H1 (cell line): ENCODE data around the gene THPO. TPM values are rescaled to one million over a fixed set of nuclear protein-coding genes. Genes with fewer than 3 reads are reported as not detected.

Experiments used
- CTCF ChIA-PET: fragments of 300-600 bp; sonication (Branson Sonifier 250); formaldehyde crosslinking; loops from one replicate; lab custom pipeline; 2021; ENCODE audit not compliant: partially characterized antibody; lab: Charles Lee
- POLR2A ChIA-PET: fragments of 300-600 bp; sonication (Branson Sonifier 250); formaldehyde crosslinking; loops from one replicate; lab custom pipeline; 2021; ENCODE audit warnings: inconsistent platforms; ENCODE audit not compliant: partially characterized antibody; lab: Charles Lee
- DNase-seq, 2 experiments: peaks; one replicate each; pipeline versions ENCODE4 v3.0.0 to v3.0.0-alpha.2; 2010 to 2022; ENCODE audit warnings: low spot score in 2 of 2, low read depth in 1 of 2, mixed read lengths in 1 of 2
- FAIRE-seq: peaks from 2 replicates; lab custom pipeline; 2011; peaks lifted over from hg19 to GRCh38; lab: Jason Lieb, UNC
- H2AFZ ChIP-seq: 2 replicates; pipeline ENCODE4 v1.8.1; 2012; ENCODE audit warnings: low read length, inconsistent platforms
- H2AK5ac ChIP-seq: 2 replicates; pipeline ENCODE4 v1.6.1; 2013; ENCODE audit warnings: low read depth, low read length
- H2BK120ac ChIP-seq: replicated peaks from 2 replicates; pipeline ENCODE3; 2013; ENCODE audit warnings: low read depth, low read length, inconsistent platforms
- H2BK12ac ChIP-seq: 2 replicates; pipeline ENCODE4 v1.6.1; 2013; ENCODE audit warnings: low read depth, low read length
- H2BK15ac ChIP-seq: 2 replicates; pipeline ENCODE4 v1.6.1; 2013; ENCODE audit warnings: low read length
- H2BK20ac ChIP-seq: 2 replicates; pipeline ENCODE4 v1.6.1; 2013; ENCODE audit warnings: low read length
- H2BK5ac ChIP-seq: 2 replicates; pipeline ENCODE4 v1.6.1; 2013; ENCODE audit warnings: low read depth, low read length
- H3K14ac ChIP-seq: 2 replicates; pipeline ENCODE4 v1.6.1; 2013; ENCODE audit warnings: inconsistent platforms; ENCODE audit not compliant: insufficient read length
- H3K18ac ChIP-seq: 2 replicates; pipeline ENCODE4 v1.6.1; 2013; ENCODE audit warnings: low read length; ENCODE audit errors: extremely low read depth
- H3K23ac ChIP-seq: 2 replicates; pipeline ENCODE4 v1.6.1; 2013; ENCODE audit warnings: inconsistent platforms; ENCODE audit not compliant: insufficient read length
- H3K23me2 ChIP-seq: 2 replicates; pipeline ENCODE4 v1.6.1; 2013; ENCODE audit warnings: low read depth, low read length
- H3K27ac ChIP-seq: 2 replicates; pipeline ENCODE4 v1.6.1; 2011; ENCODE audit warnings: low read depth, low read length, inconsistent platforms
- H3K27me3 ChIP-seq, 4 experiments: replicated peaks in 1 of 4; 1 replicate in 1 of 4; 2 replicates in 3 of 4; pipeline versions ENCODE4 v1.6.1 to v1.8.1; 2011 to 2013; ENCODE audit warnings: low read length in 3 of 4, mild to moderate bottlenecking in 3 of 4, inconsistent platforms in 2 of 4, mixed read lengths in 2 of 4, moderate library complexity in 1 of 4; ENCODE audit not compliant: control insufficient read depth in 3 of 4, insufficient read depth in 3 of 4; ENCODE audit errors: extremely low read depth in 1 of 4
- H3K36me3 ChIP-seq, 4 experiments: 2 replicates each; pipeline versions ENCODE4 v1.6.1 to v1.8.1; 2011 to 2013; ENCODE audit warnings: mild to moderate bottlenecking in 4 of 4, low read length in 3 of 4, moderate library complexity in 2 of 4, control low read depth in 1 of 4, inconsistent platforms in 1 of 4; ENCODE audit not compliant: insufficient read depth in 4 of 4, control insufficient read depth in 2 of 4
- H3K4ac ChIP-seq: replicated peaks from 2 replicates; pipeline ENCODE3; 2013; ENCODE audit warnings: low read length, low read depth, mixed read lengths, inconsistent platforms; ENCODE audit not compliant: insufficient read length
- H3K4me1 ChIP-seq, 4 experiments: replicated peaks in 1 of 4; 1 replicate in 1 of 4; 2 replicates in 3 of 4; pipeline versions ENCODE4 v1.6.1 to v1.8.1; 2011 to 2013; ENCODE audit warnings: low read length in 3 of 4, inconsistent platforms in 2 of 4, mixed read lengths in 1 of 4; ENCODE audit not compliant: insufficient read depth in 4 of 4, control insufficient read depth in 3 of 4
- H3K4me2 ChIP-seq, 2 experiments: 2 replicates each; pipeline versions ENCODE4 v1.6.1 to v1.8.1; 2011 to 2013; ENCODE audit warnings: low read depth in 2 of 2, low read length in 2 of 2, control low read depth in 1 of 2, inconsistent platforms in 1 of 2, mild to moderate bottlenecking in 1 of 2; ENCODE audit not compliant: insufficient read depth in 1 of 2
- H3K4me3 ChIP-seq, 4 experiments: fragments of 200-600, 300-600 bp in 1 of 4; sonication (generic), shearing (Covaris generic), sonication (Bioruptor Twin) in 1 of 4; 2 replicates each; pipeline versions ENCODE4 v1.5.1 to v1.8.1; 2011 to 2016; ENCODE audit warnings: low read length in 4 of 4, low read depth in 3 of 4, control low read depth in 2 of 4, inconsistent platforms in 2 of 4, mild to moderate bottlenecking in 2 of 4, mixed read lengths in 1 of 4, moderate library complexity in 1 of 4; ENCODE audit not compliant: insufficient read depth in 2 of 4; ENCODE audit errors: extremely low read depth in 1 of 4
- H3K56ac ChIP-seq: replicated peaks from 2 replicates; pipeline ENCODE3; 2013; ENCODE audit warnings: low read depth, mild to moderate bottlenecking, mixed read lengths, low read length, inconsistent platforms; ENCODE audit not compliant: insufficient read length
- H3K79me1 ChIP-seq: 2 replicates; pipeline ENCODE4 v1.6.1; 2013; ENCODE audit warnings: low read depth, low read length, control low read depth
- H3K79me2 ChIP-seq, 2 experiments: 2 replicates each; pipeline versions ENCODE4 v1.6.1 to v1.8.1; 2012 to 2013; ENCODE audit warnings: low read length in 2 of 2, mild to moderate bottlenecking in 2 of 2, inconsistent platforms in 1 of 2; ENCODE audit not compliant: insufficient read depth in 2 of 2, control insufficient read depth in 1 of 2
- H3K9ac ChIP-seq, 4 experiments: replicated peaks in 1 of 4; 1 replicate in 1 of 4; 2 replicates in 3 of 4; pipeline versions ENCODE4 v1.6.1 to v1.8.1; 2011 to 2013; ENCODE audit warnings: low read depth in 3 of 4, low read length in 3 of 4, control low read depth in 2 of 4, mild to moderate bottlenecking in 2 of 4, moderate library complexity in 2 of 4, inconsistent platforms in 1 of 4; ENCODE audit errors: extremely low read depth in 1 of 4
- H3K9me3 ChIP-seq, 2 experiments: 2 replicates each; pipeline versions ENCODE4 v1.6.1 to v1.8.1; 2012 to 2013; ENCODE audit warnings: mild to moderate bottlenecking in 2 of 2, moderate library complexity in 2 of 2, control low read depth in 1 of 2, inconsistent platforms in 1 of 2, low read depth in 1 of 2, low read length in 1 of 2, mixed read lengths in 1 of 2; ENCODE audit not compliant: insufficient read depth in 2 of 2
- H4K20me1 ChIP-seq, 2 experiments: replicated peaks in 1 of 2; 2 replicates each; pipeline versions ENCODE3 to v1.8.1; 2011 to 2013; ENCODE audit warnings: inconsistent platforms in 2 of 2, low read length in 2 of 2, mild to moderate bottlenecking in 1 of 2; ENCODE audit not compliant: insufficient read depth in 2 of 2, control insufficient read depth in 1 of 2
- H4K5ac ChIP-seq: 2 replicates; pipeline ENCODE4 v1.6.1; 2013; ENCODE audit warnings: low read length, low read depth, mixed read lengths, inconsistent platforms; ENCODE audit not compliant: insufficient read length
- H4K8ac ChIP-seq: 2 replicates; pipeline ENCODE4 v1.8.0; 2013; ENCODE audit warnings: mild to moderate bottlenecking, moderate library complexity, low read length, inconsistent platforms; ENCODE audit not compliant: insufficient read depth; ENCODE audit errors: extremely low read depth
- H4K91ac ChIP-seq: replicated peaks from 2 replicates; pipeline ENCODE3; 2013; ENCODE audit warnings: low read length, mixed read lengths, inconsistent platforms; ENCODE audit not compliant: insufficient read length
- BCL11A ChIP-seq, 2 experiments: IDR thresholded peaks; one replicate each; pipeline ENCODE4 v1.6.1; 2011; ENCODE audit warnings: low read depth in 2 of 2, low read length in 2 of 2, mild to moderate bottlenecking in 2 of 2
- CBX8 ChIP-seq: fragments of 300-800, 300-1000 bp; sonication (generic); IDR thresholded peaks from 2 replicates; pipeline ENCODE4 v1.7.1; 2016; ENCODE audit warnings: low read depth, low read length, borderline replicate concordance
- JUN ChIP-seq: IDR thresholded peaks from 2 replicates; pipeline ENCODE4 v1.6.1; 2011; ENCODE audit warnings: low read depth, mild to moderate bottlenecking, improper control_type of control experiment, low read length
- KDM1A ChIP-seq: fragments of 200-600, 300-600 bp; sonication (generic); IDR thresholded peaks from 2 replicates; pipeline ENCODE4 v1.7.1; 2016; ENCODE audit warnings: mild to moderate bottlenecking, low read length, borderline replicate concordance
- KDM4A ChIP-seq: IDR thresholded peaks from one replicate; pipeline ENCODE4 v1.7.1; 2012; ENCODE audit warnings: low read depth, mild to moderate bottlenecking, moderate library complexity, low read length, inconsistent platforms; ENCODE audit not compliant: severe bottlenecking
- PHF8 ChIP-seq: fragments of 200-600 bp; sonication (generic); conservative IDR thresholded peaks from 2 replicates; pipeline ENCODE4 v1.7.1; 2012; ENCODE audit warnings: low read depth, mild to moderate bottlenecking, inconsistent platforms, low read length, moderate library complexity
- RBBP5 ChIP-seq: IDR thresholded peaks from 2 replicates; pipeline ENCODE4 v1.7.1; 2012; ENCODE audit warnings: low read depth, mild to moderate bottlenecking, inconsistent platforms, low read length, moderate library complexity, borderline replicate concordance
- SIX5 ChIP-seq: IDR thresholded peaks from 2 replicates; pipeline ENCODE4 v1.6.1; 2011; ENCODE audit warnings: mild to moderate bottlenecking, low read depth, low read length
- WGBS, 2 experiments: shearing (Covaris generic) in 1 of 2; methylation state at CpG; one replicate each; pipeline versions ENCODE4 v1.1.6 to v1.1.7; 2013 to 2015; ENCODE audit warnings: low lambda C conversion rate in 2 of 2, mixed read lengths in 2 of 2, inconsistent platforms in 1 of 2, low coverage in 1 of 2, missing lambda C conversion rate in 1 of 2; ENCODE audit not compliant: insufficient replicate concordance in 2 of 2, insufficient coverage in 1 of 2, insufficient read length in 1 of 2; ENCODE audit errors: extremely low coverage in 1 of 2, missing lambda C conversion rate in 1 of 2; 5-methylcytosine and 5-hydroxymethylcytosine counted together
- polyA plus RNA-seq, 7 experiments: library from polyadenylated mRNA; depleted of rRNA in 3 of 7; stranded (reverse) in 5 of 7; unstranded in 2 of 7; fragments of >200 nt in 5 of 7; fragments of 200-250 nt in 2 of 7; gene quantifications; 1 replicate in 5 of 7; 2 replicates in 1 of 7; 4 replicates in 1 of 7; pipeline versions ENCODE4 v1.2.1 to v1.2.3, GENCODE V29; 2011 to 2013; ENCODE audit warnings: missing spikeins in 2 of 7, mixed read lengths in 2 of 7
- total RNA-seq: library from RNA; stranded (reverse); fragmentation: NEBNext Ultra II Directional; extraction: Animal tissue kit (Norgen Biotek cat#: 25700); gene quantifications from 2 replicates; pipeline ENCODE4 v1.2.1, GENCODE V29; 2021
- TF ChIP-seq, protein P1 (sequence below), 3 experiments: IDR thresholded peaks; 1 replicate in 2 of 3; 2 replicates in 1 of 3; pipeline versions ENCODE4 v1.5.1 to v1.6.1; 2011; ENCODE audit warnings: low read length in 3 of 3, mild to moderate bottlenecking in 3 of 3, inconsistent platforms in 2 of 3, low read depth in 1 of 3, moderate library complexity in 1 of 3; ENCODE audit not compliant: insufficient read depth in 1 of 3; ENCODE audit errors: control extremely low read depth in 1 of 3

THPO gene
- total and polyA plus RNA-seq, 2 of the 8 experiments (the other 6 are each of a cell fraction or from before 2014, with no cell fraction given) = 0.82 to 1.2 TPM

GRCh38 chr3:184368116-184368515 lies 9.9 kb downstream of the THPO start:
- H2AK5ac ChIP-seq = no peak overlapping the region
- H4K8ac ChIP-seq = no peak overlapping the region
- H3K4ac ChIP-seq = no peak overlapping the region
- H3K23ac ChIP-seq = no peak overlapping the region
- ChIA-PET CTCF (interaction anchor here (0.8 to 11.5 kb wide), 9 partner anchors 9 to 411 kb away, joined by 3 to 223 read pairs (median 5); no protein-coding TSS in a partner anchor), POLR2A (interaction anchor here (0.7 to 2.4 kb wide), 4 partner anchors 20 to 173 kb away, joined by 3 to 12 read pairs (median 3); partner anchors contain the start of gene FAM131A)
- no peak overlapping the region for H3K9ac ChIP-seq
- H3K36me3 ChIP-seq = peaks cover 6 to 32% (median 28%) of the 10 kb centered on the region in 4 experiments; a peak in 7 of 8 replicates
- H2BK20ac ChIP-seq = no peak overlapping the region
- peaks cover 0 to 10% (median 6%) of the 10 kb centered on the region in 4 experiments; a peak in 6 of 7 replicates for H3K4me1 ChIP-seq
- no peak overlapping the region for H2BK15ac ChIP-seq
- no peak overlapping the region for H3K4me2 ChIP-seq
- no peak overlapping the region for H2BK120ac ChIP-seq
- no peak for FAIRE-seq
- 98% methylated on average over 9 of the region's 9 CpGs; no CpG with 5 or more reads in 1 of the 2 experiments for WGBS, 2 experiments
- H3K23me2 ChIP-seq = peaks cover 2% of the 10 kb centered on the region; the same call in 1 of the 2 replicates
- H4K5ac ChIP-seq = no peak overlapping the region
- no peak overlapping the region for H4K91ac ChIP-seq
- H2AFZ ChIP-seq = no peak overlapping the region
- no peak overlapping the region for H3K18ac ChIP-seq
- no peak overlapping the region for H2BK12ac ChIP-seq
- no peaks in the 10 kb centered on the region for H3K9me3 ChIP-seq
- no peak overlapping the region for H3K4me3 ChIP-seq
- peaks cover 0 to 15% of the 10 kb centered on the region in 2 experiments; a peak in 2 of 4 replicates for H3K79me2 ChIP-seq
- no peak overlapping the region for H3K27ac ChIP-seq
- H4K20me1 ChIP-seq = peaks cover 4 to 20% of the 10 kb centered on the region in 2 experiments
- H3K27me3 ChIP-seq = no peaks in the 10 kb centered on the region
- DNase-seq = no peak
- no peak overlapping the region for H3K56ac ChIP-seq
- H2BK5ac ChIP-seq = no peak overlapping the region
- 0 out of 2 replicates have a peak, but pooled peaks cover 3% of the 10 kb centered on the region for H3K79me1 ChIP-seq
- no peak overlapping the region for H3K14ac ChIP-seq
- TF ChIP-seq, protein P1, sequence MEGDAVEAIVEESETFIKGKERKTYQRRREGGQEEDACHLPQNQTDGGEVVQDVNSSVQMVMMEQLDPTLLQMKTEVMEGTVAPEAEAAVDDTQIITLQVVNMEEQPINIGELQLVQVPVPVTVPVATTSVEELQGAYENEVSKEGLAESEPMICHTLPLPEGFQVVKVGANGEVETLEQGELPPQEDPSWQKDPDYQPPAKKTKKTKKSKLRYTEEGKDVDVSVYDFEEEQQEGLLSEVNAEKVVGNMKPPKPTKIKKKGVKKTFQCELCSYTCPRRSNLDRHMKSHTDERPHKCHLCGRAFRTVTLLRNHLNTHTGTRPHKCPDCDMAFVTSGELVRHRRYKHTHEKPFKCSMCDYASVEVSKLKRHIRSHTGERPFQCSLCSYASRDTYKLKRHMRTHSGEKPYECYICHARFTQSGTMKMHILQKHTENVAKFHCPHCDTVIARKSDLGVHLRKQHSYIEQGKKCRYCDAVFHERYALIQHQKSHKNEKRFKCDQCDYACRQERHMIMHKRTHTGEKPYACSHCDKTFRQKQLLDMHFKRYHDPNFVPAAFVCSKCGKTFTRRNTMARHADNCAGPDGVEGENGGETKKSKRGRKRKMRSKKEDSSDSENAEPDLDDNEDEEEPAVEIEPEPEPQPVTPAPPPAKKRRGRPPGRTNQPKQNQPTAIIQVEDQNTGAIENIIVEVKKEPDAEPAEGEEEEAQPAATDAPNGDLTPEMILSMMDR (IDR thresholded peaks at IDR 0.05; ENCODE audit: control extremely low read depth in 1 of 3, insufficient read depth in 1 of 3, low read depth in 1 of 3, low read length in 3 of 3) = no peak
- TF ChIP-seq KDM4A (no peak), PHF8 (no peak), BCL11A (IDR thresholded peaks at IDR 0.05; ENCODE audit: low read depth in 2 of 2, low read length in 2 of 2) (no peak), KDM1A (no peak), RBBP5 (no peak), SIX5 (no peak), JUN (no peak), CBX8 (no peak)
